Skeletal muscle cell (primary cell): Measurements from ENCODE around the gene ATP23.
A peak's percentile ranks its signal among the peaks of the same experiment; 100 is the strongest.

Experiments used
- DNase-seq: peaks from one replicate; pipeline ENCODE4 v3.0.0-alpha.2; 2010; ENCODE audit warnings: low read depth
- H3K4me3 ChIP-seq: 2 replicates; pipeline ENCODE4 v1.5.1; 2011; ENCODE audit warnings: low read depth, mild to moderate bottlenecking, control low read depth, low read length, moderate library complexity

Gene ATP23

DNA sequence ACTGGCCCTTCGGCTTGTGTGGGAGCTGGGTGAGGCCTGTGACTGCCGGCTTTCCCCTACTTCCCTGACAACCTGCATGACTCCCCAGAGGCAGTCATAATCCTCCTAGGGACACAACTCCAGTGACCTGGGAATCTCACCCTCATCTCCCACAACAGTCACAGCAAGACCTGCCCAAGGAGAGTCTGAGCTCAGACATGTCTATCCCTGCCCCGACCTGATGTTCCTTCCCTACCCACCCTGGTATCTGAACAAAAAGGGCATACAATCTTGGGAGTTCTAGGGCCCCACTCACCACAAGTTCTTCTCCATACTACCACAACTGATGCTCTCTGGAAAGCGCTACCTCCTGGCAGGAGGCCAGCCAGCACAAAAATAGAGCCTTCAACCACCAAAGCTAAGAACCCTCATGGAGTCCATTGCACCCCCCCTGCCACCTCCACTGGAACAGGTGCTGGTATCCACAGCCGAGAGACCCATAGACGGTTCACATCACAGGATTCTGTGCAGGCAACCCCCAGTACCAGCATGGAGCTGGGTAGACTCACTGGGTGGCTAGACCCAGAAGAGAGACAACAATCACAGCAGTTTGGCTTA is 16.8 kb downstream of the ATP23 start:
- H3K4me3 ChIP-seq = no peak overlapping the region
- no peak for DNase-seq

GRCh38 chr12:57964421-57964820 is 23.1 kb downstream of the ATP23 start:
- no peak overlapping the region for H3K4me3 ChIP-seq
- DNase-seq = no peak

DNA sequence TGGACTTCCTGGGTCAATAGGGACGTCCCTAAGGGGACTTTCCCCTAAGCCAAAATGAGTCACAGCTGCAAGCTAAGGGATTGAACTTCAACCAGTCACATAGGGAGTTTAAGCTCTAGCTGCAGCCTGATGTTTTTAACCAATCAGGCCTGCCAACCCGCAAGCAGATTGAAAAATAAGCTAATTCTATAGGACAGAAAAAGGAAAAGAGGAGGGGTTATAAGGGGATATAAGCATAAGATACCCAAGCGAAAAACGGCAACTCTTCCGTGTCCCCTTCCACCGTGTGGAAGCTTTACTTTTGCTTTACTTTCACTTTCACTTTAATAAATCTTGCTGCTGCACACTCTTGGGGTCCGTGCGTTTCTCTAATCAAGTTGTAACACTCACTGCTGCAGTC is 24.4 kb downstream of the ATP23 start:
- DNase-seq = no peak
- no peak overlapping the region for H3K4me3 ChIP-seq

GRCh38 chr12:57966536-57966935 is 25.2 kb downstream of the ATP23 start:
- no peak for DNase-seq
- H3K4me3 ChIP-seq = no peak overlapping the region

DNA sequence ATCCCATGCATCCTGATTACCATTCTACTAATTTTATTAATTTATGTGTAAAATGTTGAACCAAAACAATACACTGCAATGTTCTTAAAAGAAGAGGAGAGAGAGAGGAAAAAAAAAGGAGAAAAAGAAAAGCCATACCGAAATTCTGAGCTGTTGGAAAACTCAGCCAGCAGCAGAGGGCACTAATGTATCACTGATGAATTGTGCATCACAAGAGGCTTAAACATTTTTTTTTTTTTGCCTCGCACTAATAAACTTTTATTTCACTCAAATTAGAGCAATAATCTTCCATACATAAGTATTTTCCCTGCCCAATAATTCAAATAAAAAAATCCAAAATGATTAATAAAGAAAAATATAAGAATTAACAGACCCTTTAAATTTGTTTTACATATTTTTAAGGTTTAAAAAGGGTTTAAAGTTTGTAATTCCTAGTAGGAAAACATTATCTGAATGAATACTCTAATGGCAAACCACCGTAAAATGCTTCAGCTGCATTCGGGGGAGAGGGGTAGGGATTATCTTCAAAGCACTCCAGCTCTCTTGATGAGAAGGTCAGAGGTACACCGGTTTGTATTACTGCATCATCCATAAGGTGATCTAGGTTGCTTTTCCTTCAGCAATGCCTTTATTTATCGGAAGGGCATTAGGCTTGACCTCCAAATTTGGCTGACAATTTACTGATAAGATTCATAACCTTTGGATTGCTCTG is 41.9 kb downstream of the ATP23 start:
- H3K4me3 ChIP-seq = no peak overlapping the region
- DNase-seq = peak; percentile 17

GRCh38 chr12:57983858-57984505 is 42.6 kb downstream of the ATP23 start:
- DNase-seq = no peak
- H3K4me3 ChIP-seq = no peak overlapping the region

DNA sequence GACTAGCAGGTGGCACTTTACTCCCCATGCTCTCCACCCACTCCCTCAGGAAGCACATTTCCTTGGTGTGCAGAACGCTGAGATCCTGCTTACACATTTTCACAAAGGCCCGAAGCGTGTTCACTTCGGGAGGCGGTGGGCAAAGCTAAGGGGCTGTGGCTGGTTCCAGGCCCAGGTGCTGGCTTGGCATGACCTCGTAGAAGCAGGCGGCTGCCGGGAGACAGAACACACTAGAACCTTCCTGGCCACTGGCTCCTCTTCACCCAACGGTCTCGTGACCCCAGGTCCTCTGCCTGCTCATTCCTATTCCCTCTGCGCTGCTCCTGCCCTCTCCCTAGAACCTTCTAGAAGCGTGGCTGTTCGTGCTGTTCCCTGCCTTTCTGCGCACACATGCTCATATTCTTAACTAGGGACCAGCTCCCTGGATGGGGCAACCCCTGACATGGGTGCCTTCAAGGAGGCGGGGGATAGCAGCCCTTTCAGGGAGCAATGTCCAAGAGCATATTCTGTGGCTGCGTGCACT is 43.3 kb downstream of the ATP23 start:
- no peak for DNase-seq
- no peak overlapping the region for H3K4me3 ChIP-seq

GRCh38 chr12:57985685-57986084 is 44.3 kb downstream of the ATP23 start:
- no peak for DNase-seq
- H3K4me3 ChIP-seq = no peak overlapping the region

DNA sequence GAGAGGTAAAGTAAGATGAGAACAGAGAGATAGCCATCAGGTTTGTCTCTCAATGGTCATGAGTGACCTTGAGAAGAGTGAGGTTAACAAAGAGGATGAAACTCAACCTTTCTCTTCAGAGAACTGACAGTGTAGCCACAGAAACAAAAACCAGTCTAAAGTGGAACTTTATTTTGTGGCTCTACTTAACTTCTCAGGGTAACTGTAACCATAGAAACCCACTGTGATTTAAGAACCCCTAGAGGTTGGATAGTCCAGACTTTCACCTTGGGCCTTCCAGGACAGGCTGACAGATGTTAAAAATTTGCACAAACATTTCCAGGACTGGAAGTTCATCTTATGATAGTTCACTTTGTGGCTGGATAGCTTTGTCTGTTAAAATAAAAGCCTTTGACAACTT is 48.5 kb downstream of the ATP23 start:
- H3K4me3 ChIP-seq = no peak overlapping the region

DNA sequence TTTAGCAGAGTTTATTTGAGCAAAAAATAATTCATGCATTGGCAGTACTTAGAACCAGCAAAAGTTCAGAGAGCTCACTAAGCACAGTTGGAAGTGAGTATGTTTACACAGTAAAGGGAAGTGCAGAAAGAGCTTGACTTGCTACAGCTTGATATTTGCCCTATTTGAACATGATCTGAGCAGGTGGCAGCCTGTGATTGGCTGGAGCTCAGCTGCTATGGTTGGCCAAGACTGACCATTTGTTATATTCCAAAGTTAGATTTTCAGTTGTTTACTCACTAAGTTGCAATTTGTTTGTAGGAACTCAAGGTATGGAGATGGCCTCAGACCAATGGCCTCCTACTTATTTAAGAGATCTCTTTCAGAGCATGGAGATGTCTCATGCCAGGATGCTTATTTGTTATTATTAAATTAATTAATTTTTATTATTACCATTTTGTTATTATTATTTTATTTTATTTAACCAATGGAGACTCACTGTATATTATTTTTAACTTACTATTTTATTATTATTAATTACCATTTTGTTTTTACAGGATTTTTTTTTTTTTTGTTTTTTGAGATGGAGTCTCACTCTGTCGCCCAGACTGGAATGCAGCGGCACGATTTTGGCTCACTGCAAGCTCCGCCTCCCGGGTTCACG is 49.0 kb downstream of the ATP23 start:
- H3K4me3 ChIP-seq = no peak overlapping the region
- no peak for DNase-seq

More for the DNA sequence above, 48.5 kb downstream of the ATP23 start:
- DNase-seq = no peak

GRCh38 chr12:57992001-57992400 is 50.6 kb downstream of the ATP23 start:
- no peak for DNase-seq
- H3K4me3 ChIP-seq = no peak overlapping the region

- no peak for DNase-seq
- H3K4me3 ChIP-seq = no peak overlapping the region
Observed at GRCh38 chr12:57993030-57993429, 51.7 kb downstream of the ATP23 start.

GRCh38 chr12:57993834-57994233 is 52.5 kb downstream of the ATP23 start:
- no peak for DNase-seq
- no peak overlapping the region for H3K4me3 ChIP-seq

- no peak overlapping the region for H3K4me3 ChIP-seq
- DNase-seq = no peak
Observed at GRCh38 chr12:57996520-57996919, 55.2 kb downstream of the ATP23 start.

- no peak overlapping the region for H3K4me3 ChIP-seq
- DNase-seq = no peak
Observed at GRCh38 chr12:57998251-57998650, 56.9 kb downstream of the ATP23 start.

DNA sequence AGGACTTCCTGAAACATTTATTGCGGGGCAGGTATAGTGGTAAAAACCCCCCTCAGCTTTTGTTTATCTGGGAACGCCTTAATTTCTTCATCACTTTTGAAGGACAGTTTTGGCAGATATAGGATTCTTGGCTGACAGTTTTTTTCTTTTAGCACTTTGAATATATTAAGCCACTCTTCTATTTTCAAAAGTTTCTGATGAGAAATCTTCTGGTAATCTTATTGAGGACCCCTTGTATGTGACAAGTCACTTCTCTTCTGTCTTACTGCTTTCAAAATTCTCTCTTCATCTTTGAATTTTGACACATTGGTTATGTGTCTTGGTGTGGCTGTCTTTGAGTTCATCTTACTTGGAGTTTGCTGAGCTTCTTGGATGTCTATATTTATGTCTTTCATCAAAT is 59.1 kb downstream of the ATP23 start:
- H3K4me3 ChIP-seq = no peak overlapping the region
- DNase-seq = no peak

- H3K4me3 ChIP-seq = no peak overlapping the region
- DNase-seq = no peak
Observed at GRCh38 chr12:58007875-58008274, 66.5 kb downstream of the ATP23 start.

- no peak for DNase-seq
Observed at GRCh38 chr12:58008634-58009033, 67.3 kb downstream of the ATP23 start.

More at GRCh38 chr12:58008634-58009033, 67.3 kb downstream of the ATP23 start:
- H3K4me3 ChIP-seq = no peak overlapping the region
